Activated CD8-positive, alpha-beta memory T cell treated with anti-CD3 and anti-CD28 coated beads for 48 hours (primary cell): Measurements from ENCODE around the gene APC2.

Source experiments
- DNase-seq, 3 experiments: peaks; one replicate each; pipeline ENCODE4 v3.0.0-alpha.2; 2020; ENCODE audit warnings: low read depth in 2 of 3, low spot score in 2 of 3

Gene APC2

DNA sequence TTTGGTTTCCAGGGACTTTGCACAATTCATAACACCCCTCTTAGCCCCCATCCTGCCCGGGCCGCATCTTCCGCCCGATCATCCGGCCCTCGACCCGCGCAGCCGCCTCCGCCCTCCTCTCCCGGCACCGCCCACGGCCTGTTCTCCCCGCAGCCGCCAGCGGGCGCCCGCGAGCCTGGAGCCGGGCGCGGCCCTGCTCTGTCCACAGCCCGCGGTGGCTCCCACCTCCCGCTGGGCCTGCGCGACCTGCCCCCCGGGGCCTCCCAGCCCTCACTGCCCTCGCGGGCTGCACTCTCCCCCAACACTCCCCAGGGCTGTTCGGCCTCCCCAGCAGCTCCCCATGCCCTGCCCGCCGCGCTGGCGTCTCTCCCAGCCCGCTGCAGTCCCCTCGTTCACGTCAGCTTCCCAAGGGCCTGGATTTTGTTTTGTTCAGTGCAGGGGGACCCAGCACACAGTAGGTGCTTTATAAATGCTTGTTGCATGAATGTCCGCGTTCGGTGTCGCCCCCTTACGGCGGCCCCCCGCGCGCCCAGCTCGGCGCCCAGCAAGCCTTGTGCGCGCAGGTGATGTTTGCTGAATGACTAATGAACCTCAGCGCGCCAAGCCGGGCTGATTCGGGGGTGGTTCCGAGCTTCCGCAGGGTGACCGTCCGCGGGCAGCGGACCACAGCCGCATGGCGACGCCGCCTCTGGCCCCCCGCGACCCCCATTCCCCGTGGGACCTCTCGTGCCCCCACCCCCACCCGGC lies 4.6 kb upstream of the APC2 start:
- DNase-seq = peak; percentile 66 to 79 (median 67)

DNA sequence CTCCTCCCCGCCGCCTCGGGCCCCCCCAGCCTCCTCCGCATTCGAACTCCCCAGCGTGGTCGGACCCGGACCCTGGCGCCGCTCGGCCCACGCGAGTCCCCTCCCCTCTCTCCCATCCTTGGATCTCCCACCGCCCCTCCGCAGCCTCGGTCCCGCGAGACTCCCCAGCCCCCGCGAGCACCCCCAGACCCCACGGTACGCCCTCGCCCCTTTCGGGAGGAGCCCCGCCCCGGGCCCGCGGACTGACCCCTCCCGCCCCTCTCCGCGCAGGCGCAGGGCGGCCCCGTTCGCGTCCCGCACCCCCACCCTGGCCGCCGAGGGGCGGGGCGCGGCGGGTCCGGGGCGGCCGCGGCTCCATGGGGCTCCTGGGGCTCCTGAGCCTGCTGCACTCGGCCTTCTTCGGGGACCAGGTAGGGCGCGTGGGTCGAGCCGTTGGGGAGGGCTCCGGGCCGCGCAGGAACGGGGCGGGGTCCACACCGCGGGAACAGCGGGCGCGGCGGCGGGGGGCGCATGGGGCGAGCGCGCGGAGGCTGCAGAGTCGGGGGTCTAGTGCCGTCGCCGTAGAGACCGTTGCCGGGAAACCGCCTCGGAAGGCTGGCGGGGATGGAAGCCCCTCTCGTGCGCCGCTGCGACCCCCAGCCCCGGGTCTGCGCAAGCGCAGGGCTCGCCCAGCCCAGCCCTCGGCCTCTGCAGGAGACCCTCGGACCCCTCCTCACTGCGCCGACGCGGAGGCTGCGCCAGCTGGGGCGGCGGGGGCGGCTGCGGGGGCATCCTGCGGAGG lies 3.8 kb upstream of the APC2 start:
- no peak for DNase-seq

DNA sequence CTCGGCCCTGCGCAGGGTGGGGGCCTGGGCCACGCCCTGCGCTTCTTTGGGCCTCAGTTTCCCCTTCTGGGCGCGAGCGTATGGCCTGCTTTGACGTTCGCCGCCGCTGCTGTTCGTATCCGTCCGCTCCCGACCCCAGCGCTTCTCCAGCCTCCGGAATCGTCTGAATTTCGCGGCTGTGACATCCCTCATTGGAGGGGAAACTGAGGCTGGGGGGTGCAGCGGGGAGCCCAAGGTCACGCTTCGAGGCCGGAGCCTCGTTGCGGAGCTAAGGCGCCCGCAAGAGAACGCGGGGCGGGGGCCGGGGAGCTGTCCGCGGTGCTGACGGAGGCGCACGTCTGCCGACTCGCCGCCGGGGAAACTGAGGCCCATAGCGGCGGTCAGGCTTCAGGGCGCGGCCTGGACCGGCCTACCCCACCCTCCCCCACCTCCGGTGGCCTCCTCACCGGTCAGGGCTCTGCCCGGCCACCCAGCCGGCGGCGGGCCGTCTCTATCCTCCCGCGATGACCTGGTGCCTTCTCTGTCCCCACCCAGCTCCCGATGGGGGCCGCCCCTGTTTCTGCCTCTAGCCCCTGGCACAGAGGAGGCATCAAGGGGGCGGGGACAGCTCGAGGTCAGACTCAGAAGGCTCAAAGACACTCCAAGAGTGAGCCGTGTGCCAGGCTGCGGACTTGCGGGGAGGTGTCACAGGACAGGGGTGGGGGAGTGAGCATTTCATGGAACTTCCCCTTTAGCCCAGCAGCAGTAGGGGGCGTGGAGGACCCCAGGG lies 3.0 kb upstream of the APC2 start:
- DNase-seq = no peak

DNA sequence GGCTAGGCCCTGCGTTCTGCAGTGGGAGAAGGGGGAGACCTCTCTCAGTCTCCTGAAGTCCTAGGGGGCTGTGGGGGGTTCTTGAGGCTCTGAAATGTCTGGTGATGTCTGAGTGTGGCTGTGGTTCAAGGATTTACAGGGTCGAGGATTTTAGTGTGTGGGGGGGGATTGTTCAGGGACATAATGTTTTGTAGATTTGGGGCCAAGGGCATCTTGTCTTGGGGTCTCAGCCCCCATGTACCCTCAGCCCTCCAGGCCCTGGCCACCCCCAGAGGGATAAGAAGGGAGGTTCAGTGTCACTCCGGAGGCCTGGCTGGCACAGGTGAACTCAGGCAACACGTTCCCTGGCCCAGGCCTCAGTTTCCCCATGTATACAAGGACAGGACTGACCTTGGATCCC lies 2.4 kb upstream of the APC2 start:
- no peak for DNase-seq

GRCh38 chr19:1447944-1448343 lies 2.0 kb upstream of the APC2 start:
- DNase-seq = no peak

GRCh38 chr19:1450735-1451731 lies 1.1 kb downstream of the APC2 start:
- no peak for DNase-seq

GRCh38 chr19:1451916-1452801 lies 2.2 kb downstream of the APC2 start:
- DNase-seq = no peak

GRCh38 chr19:1452802-1453524 lies 3.0 kb downstream of the APC2 start:
- no peak for DNase-seq

DNA sequence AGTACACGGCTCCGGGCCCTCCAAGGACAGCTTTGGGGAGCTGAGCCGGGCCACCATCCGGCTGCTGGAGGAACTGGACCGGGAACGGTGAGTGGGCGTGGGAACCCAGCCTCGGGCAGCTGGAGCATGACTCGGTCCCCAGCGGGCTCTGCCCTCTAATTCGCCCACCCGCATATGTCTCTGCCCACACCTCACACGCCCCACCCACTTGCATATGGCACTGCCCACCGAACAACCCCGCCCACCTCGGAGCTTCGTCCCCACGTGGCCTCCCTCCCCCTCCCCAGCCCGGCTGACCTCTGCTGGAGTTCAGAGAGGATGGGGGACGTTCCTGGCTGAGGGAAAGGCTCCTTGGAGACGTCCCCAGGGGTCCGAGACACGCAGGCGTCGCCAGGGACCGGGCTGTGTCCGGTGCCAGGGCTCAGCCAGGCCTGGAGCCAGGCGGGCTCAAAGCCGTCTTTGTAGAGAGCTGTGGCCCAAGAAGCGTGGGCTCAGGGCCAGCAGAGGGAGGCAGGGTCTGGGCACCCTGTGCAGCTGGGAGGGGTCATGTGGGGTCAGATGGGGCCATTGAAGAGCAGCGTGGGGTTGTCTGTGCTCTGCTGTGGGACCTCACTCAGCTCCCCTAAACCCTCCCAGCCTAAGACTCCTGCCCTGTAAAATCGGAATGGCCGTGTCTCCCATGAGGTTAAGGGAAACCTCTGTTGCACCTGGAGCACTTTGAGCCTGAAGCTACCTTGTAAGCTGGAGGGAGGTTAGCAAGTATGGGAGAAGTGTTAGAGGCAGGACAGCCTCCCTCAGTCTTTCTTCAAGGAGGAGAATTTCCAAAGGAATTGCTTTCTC lies 3.8 kb downstream of the APC2 start:
- no peak for DNase-seq

DNA sequence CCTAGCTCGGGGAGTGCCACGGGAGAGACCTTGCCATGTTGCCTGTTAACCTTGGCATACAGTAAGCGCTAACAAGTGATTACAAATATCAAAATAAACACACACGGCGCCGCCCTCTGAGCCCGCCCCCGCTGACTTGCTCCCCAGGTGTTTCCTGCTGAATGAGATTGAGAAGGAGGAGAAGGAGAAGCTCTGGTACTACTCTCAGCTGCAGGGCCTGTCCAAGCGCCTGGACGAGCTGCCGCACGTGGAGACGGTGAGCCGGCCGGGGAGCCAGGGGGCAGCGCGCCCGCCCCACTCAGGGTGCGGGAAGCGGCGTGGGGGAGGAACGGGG lies 5.0 kb downstream of the APC2 start:
- DNase-seq = no peak

DNA sequence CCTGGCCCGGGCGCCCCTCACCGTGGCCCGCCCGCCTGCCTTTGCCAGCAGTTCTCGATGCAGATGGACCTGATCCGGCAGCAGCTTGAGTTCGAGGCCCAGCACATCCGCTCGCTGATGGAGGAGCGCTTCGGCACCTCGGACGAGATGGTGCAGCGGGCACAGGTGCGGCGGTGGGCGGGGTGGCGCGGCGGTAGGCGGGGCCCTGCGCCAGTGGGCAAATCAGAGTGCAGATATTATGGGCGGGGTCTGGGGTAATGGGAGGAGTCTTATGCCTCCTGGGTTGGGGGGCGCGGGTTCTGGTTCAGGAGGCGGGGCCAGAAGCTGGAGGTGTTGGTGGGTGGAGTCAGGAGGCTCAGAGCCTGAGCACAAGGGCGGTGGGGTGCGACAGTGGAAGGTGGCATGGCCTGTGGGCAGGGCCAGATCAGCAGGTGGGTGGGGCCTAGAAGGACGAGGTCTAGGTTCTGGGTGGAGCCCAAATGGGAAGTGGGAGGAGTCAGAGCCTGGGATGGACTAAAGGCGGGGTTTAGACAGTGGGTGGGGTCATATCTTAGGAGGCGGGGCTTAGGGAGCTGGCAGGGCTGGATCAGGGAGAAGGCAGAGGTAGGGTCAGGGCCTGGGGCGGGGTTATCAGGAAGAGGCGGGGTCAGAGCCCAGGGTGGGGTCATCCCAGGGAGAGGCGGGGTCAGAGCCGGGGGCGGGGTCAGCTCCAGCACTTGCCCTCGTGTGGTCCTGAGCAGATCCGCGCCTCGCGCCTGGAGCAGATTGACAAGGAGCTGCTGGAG lies 5.6 kb downstream of the APC2 start:
- peak in 1 of 3 experiments; percentile 44 for DNase-seq

DNA sequence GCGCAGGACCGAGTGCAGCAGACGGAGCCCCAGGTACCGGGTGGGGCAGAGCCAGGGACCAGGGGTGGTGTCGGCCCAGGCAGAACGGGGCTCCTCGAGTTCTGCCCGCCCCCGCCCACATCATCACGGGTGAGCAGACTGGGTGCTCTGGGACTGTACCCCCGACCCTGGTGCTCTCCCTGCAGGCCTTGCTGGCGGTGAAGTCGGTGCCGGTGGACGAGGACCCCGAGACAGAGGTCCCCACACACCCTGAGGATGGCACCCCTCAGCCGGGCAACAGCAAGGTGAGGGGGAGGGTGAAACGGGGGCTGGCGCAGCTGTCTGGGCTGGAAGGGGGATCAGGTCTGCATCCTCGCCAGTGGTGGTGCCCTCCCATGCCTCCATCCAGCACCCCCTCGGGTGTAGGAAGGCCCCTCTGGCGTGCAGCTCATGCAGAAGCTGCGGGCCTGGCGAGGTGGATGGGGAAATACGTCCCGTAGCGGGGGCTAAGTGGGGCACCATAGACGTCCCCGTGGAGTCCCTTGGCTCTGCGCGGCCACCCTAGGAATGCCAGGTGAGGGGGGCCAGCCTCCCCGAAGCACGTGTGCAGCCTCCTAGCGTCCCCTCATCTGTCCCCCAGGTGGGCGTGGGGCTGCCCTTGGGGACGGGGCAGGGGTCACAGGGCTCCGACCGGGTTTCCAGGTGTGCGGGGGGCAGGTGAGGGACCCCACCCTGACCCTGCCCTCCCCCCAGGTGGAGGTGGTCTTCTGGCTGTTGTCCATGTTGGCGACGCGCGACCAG lies 6.4 kb downstream of the APC2 start:
- DNase-seq = no peak

- DNase-seq = no peak
Measured at GRCh38 chr19:1457031-1457739, 7.3 kb downstream of the APC2 start.

DNA sequence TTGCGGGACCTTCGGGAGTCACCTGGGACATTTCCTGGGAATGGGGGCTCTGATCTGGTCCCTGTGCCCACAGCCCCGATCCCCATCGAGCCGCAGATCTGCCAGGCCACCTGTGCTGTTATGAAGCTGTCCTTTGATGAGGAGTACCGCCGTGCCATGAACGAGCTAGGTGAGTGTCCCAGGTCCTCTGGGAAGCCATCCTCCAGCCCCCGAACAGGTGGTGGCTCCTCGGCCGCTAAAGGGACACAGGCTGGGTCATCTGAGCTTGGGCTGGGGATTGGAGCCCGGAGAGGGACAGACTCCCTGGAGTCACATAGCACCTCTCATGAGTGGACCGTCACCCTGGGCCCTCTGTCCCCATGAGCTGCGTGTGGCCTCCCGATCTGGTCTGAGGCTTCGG lies 8.0 kb downstream of the APC2 start:
- no peak for DNase-seq

GRCh38 chr19:1459479-1459878 lies 9.6 kb downstream of the APC2 start:
- no peak for DNase-seq
